GM12878 (cell line): ENCODE measurements around the gene TECR. TPM values are rescaled to one million over a fixed set of nuclear protein-coding genes. Genes with fewer than 3 reads are reported as not detected.
"Not testable (repeated sequence)": the region's sequence is repeated elsewhere in the genome, so short reads cannot be mapped to it uniquely, and the experiment has no call there.

Source experiments
- ATAC-seq: fragments of 200-7000 bp; cut with Tn5 transposase; 3 replicates; pipeline ENCODE4 v1.9.1; 2020; ENCODE audit warnings: mild to moderate bottlenecking, moderate library complexity
- BruUV-seq: library from RNA; stranded (reverse); fragments of 400-500 nt; replicated peaks from 2 replicates; lab custom pipeline; 2021; lab: Mats Ljungman, UMichigan
- CTCF ChIA-PET: fragments of 300-600 bp; sonication (Branson Sonifier 250); formaldehyde crosslinking; extraction: SDS; loops from one replicate; lab custom pipeline; 2021; ENCODE audit warnings: inconsistent platforms; lab: Yijun Ruan, JAX
- POLR2A ChIA-PET: fragments of 350-600 bp; formaldehyde crosslinking; extraction: SDS; loops from one replicate; lab custom pipeline; 2021; ENCODE audit warnings: inconsistent platforms; lab: Charles Lee
- RAD21 ChIA-PET: fragments of 300-600 bp; sonication (Branson Sonifier 250); formaldehyde crosslinking; loops from one replicate; lab custom pipeline; 2023; ENCODE audit warnings: antibody characterized with exemption; ENCODE audit not compliant: unreplicated experiment; lab: Charles Lee
- SMC1A ChIA-PET: fragments of 300-600 bp; sonication (Branson Sonifier 250); formaldehyde crosslinking; loops from one replicate; lab custom pipeline; 2023; ENCODE audit not compliant: unreplicated experiment, uncharacterized antibody; lab: Charles Lee
- DNase-seq: peaks from one replicate; pipeline ENCODE4 v3.0.0-alpha.2; 2011; ENCODE audit warnings: low read depth, low spot score
- FAIRE-seq: peaks from 3 replicates; lab custom pipeline; 2011; peaks lifted over from hg19 to GRCh38; lab: Jason Lieb, UNC
- H2AFZ ChIP-seq: 2 replicates; pipeline ENCODE4 v1.6.0; 2011; ENCODE audit warnings: low read depth, low read length, control low read depth; ENCODE audit not compliant: control insufficient read depth
- H3K27ac ChIP-seq: 2 replicates; pipeline ENCODE4 v1.5.1; 2011; ENCODE audit warnings: control low read depth; ENCODE audit not compliant: control insufficient read depth, insufficient read depth
- H3K27me3 ChIP-seq, 2 experiments: replicated peaks in 1 of 2; 2 replicates each; pipeline versions ENCODE4 v1.6.0 to v1.6.1; 2011; ENCODE audit warnings: low read length in 1 of 2; ENCODE audit not compliant: control insufficient read depth in 2 of 2, insufficient read depth in 2 of 2
- H3K36me3 ChIP-seq, 2 experiments: 2 replicates each; pipeline ENCODE4 v1.5.1; 2011; ENCODE audit warnings: low read length in 1 of 2; ENCODE audit not compliant: control insufficient read depth in 2 of 2, insufficient read depth in 2 of 2
- H3K4me1 ChIP-seq: 2 replicates; pipeline ENCODE4 v1.6.1; 2011; ENCODE audit warnings: mild to moderate bottlenecking, low read length, moderate library complexity, mixed read lengths; ENCODE audit not compliant: control insufficient read depth, insufficient read depth
- H3K4me2 ChIP-seq: 2 replicates; pipeline ENCODE4 v1.6.0; 2011; ENCODE audit warnings: control low read depth; ENCODE audit not compliant: control insufficient read depth, insufficient read depth
- H3K4me3 ChIP-seq: fragments of 200-600 bp; sonication (generic); 2 replicates; pipeline ENCODE4 v1.5.1; 2016
- H3K79me2 ChIP-seq: 2 replicates; pipeline ENCODE4 v1.6.0; 2011; ENCODE audit warnings: low read length; ENCODE audit not compliant: control insufficient read depth, insufficient read depth
- H3K9ac ChIP-seq: 2 replicates; pipeline ENCODE4 v1.8.0; 2011; ENCODE audit warnings: low read length, control low read depth, mixed read lengths; ENCODE audit not compliant: control insufficient read depth, insufficient read depth
- H3K9me3 ChIP-seq: replicated peaks from 3 replicates; pipeline ENCODE4 v1.5.1; 2011; ENCODE audit warnings: mild to moderate bottlenecking, low read length; ENCODE audit not compliant: control insufficient read depth, insufficient read depth
- H4K20me1 ChIP-seq: 2 replicates; pipeline ENCODE4 v1.6.0; 2011; ENCODE audit not compliant: control insufficient read depth, insufficient read depth
- GATAD2B ChIP-seq: fragments of 450-650 bp; conservative IDR thresholded peaks from 2 replicates; pipeline ENCODE4 v1.6.1; 2017; ENCODE audit warnings: low read depth, mild to moderate bottlenecking, moderate library complexity
- PKNOX1 ChIP-seq: fragments of 450-650 bp; IDR thresholded peaks from 2 replicates; pipeline ENCODE4 v1.6.1; 2016; ENCODE audit warnings: mild to moderate bottlenecking
- WGBS: methylation state at CpG from one replicate; pipeline ENCODE4 v1.1.6; 2016; ENCODE audit warnings: low lambda C conversion rate; ENCODE audit not compliant: insufficient replicate concordance, insufficient coverage; ENCODE audit errors: missing lambda C conversion rate; 5-methylcytosine and 5-hydroxymethylcytosine counted together
- in situ Hi-C: fragments of 300-500 bp; cut with MboI; formaldehyde crosslinking; loops from 9 replicates; pipeline ENCODE4 v1.14.3; 2018; ENCODE audit warnings: mixed read lengths
- intact Hi-C: fragments of 100-400 bp; cut with micrococcal nuclease; formaldehyde crosslinking; loops from one replicate; pipeline ENCODE4 v1.14.2; 2022; ENCODE audit not compliant: unreplicated experiment
- polyA plus RNA-seq, 11 experiments: library from polyadenylated mRNA; depleted of rRNA in 4 of 11; unstranded in 6 of 11; stranded (reverse) in 5 of 11; fragments of >200 nt; fragmentation: Nextera tagmentation in 4 of 11; fragmentation: Illumina TruSeq in 1 of 11; extraction: Ambion mirVana in 4 of 11; extraction: Trizol in 1 of 11; gene quantifications; 1 replicate in 1 of 11; 2 replicates in 10 of 11; pipeline versions ENCODE4 v1.2.1 to v1.2.3, GENCODE V29; 2011 to 2016; ENCODE audit warnings: inconsistent platforms in 2 of 11, missing spikeins in 2 of 11, low read depth in 1 of 11
- total RNA-seq, 4 experiments: library from RNA; depleted of rRNA in 3 of 4; stranded (reverse); fragments of >200 nt in 3 of 4; fragmentation: Illumina TruSeq in 1 of 4; extraction: Trizol in 1 of 4; gene quantifications; 2 replicates each; pipeline versions ENCODE4 v1.2.1 to v1.2.3, GENCODE V29; 2013 to 2021

The TECR gene
- total and polyA plus RNA-seq, 10 of the 15 experiments (the other 5 are each of a cell fraction or from before 2014, with no cell fraction given): 9.6 to 157 (median 64.2) TPM

GRCh38 chr19:14503285-14503684 lies 26.1 kb upstream of the TECR start:
- no peak overlapping the region for H3K4me2 ChIP-seq
- TF ChIP-seq PKNOX1: peak; percentile 41; the same call in 1 of the 2 replicates
- no peak for TF ChIP-seq GATAD2B
- intact Hi-C loops (no loop called here), in situ Hi-C loops (no loop called here)
- no peak overlapping the region for H3K27ac ChIP-seq
- no peaks in the 10 kb centered on the region for H3K36me3 ChIP-seq
- no peak overlapping the region for H2AFZ ChIP-seq
- FAIRE-seq: no peak
- H4K20me1 ChIP-seq: no peaks in the 10 kb centered on the region
- H3K79me2 ChIP-seq: no peaks in the 10 kb centered on the region
- DNase-seq: no peak
- 14% methylated on average over 1 of the region's 1 CpG for whole genome bisulfite sequencing
- no peaks in the 10 kb centered on the region for H3K27me3 ChIP-seq
- peaks cover 4% of the 10 kb centered on the region; the same call in 1 of the 2 replicates for H3K4me1 ChIP-seq
- ATAC-seq: no peak
- no peak overlapping the region for H3K9ac ChIP-seq
- H3K9me3 ChIP-seq: no peaks in the 10 kb centered on the region
- ChIA-PET SMC1A (interaction anchor here (0.7 to 1.5 kb wide), 4 partner anchors 14 to 1327 kb away, joined by 3 to 5 read pairs (median 4); no protein-coding TSS in a partner anchor), POLR2A (no interaction called here), CTCF (interaction anchor here (1.0 to 5.3 kb wide), 4 partner anchors 10 to 54 kb away, joined by 3 to 41 read pairs (median 6); partner anchors contain the start of gene DNAJB1), RAD21 (interaction anchor here (0.7 kb wide), 1 partner anchor 21 kb away, joined by 3 read pairs; no protein-coding TSS in a partner anchor)
- H3K4me3 ChIP-seq: no peak overlapping the region
- no TSS peak for BruUV-seq

GRCh38 chr19:14504575-14504974 lies 24.8 kb upstream of the TECR start:
- H4K20me1 ChIP-seq, intact Hi-C loops, H3K4me1 ChIP-seq, H2AFZ ChIP-seq, BruUV-seq, H3K79me2 ChIP-seq, H3K9me3 ChIP-seq, RAD21 ChIA-PET, ATAC-seq, H3K4me3 ChIP-seq, DNase-seq, H3K27ac ChIP-seq, POLR2A ChIA-PET, H3K36me3 ChIP-seq, in situ Hi-C loops, H3K9ac ChIP-seq, FAIRE-seq, H3K27me3 ChIP-seq, H3K4me2 ChIP-seq: not testable (repeated sequence)
- ChIA-PET SMC1A (interaction anchor here (1.0 to 1.5 kb wide), 3 partner anchors 13 to 72 kb away, joined by 4 to 5 read pairs (median 4); partner anchors contain the start of gene PKN1), CTCF (interaction anchor here (0.6 to 5.3 kb wide), 9 partner anchors 12 to 1572 kb away, joined by 3 to 41 read pairs (median 3); partner anchors contain the start of gene DNAJB1)
- 67% methylated on average over 8 of the region's 8 CpGs for WGBS
